ENCODE data around the gene TSPAN15. TPM values are rescaled to one million over a fixed set of nuclear protein-coding genes. Genes with fewer than 3 reads are reported as not detected.

Gene TSPAN15
- total and polyA plus RNA-seq, 2 of the 4 experiments (the other 2 are of a cell fraction) = 0.48 TPM; not detected in 1

DNA sequence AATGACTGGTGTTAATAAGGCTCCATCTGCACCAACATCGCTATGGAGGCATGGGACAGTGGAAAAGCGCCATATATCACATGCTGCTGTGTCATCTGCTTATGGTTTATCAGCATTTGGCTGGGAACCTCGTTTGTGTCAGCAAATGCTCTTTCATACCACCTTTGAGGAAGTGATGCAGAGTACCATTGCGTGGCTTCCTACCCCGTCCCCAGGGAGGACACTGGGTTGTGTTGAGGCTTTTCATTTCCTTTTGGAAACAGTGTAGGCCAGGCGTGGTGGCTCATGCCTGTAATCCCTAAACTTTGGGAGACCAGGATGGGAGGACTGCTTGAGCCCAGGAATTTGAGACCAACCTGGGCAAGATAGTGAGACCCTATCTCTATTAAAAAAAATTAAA lies 41.3 kb upstream of the TSPAN15 start:
- Histone ChIP-seq H2BK15ac (ENCODE audit: low read depth, low read length) (no peak overlapping the region), H3K36me3 (ENCODE audit: control insufficient read depth, insufficient read depth, low read length) (no peaks in the 10 kb centered on the region), H3K79me1 (ENCODE audit: low read depth in 1 of 2, low read length in 2 of 2) (no peaks in the 10 kb centered on the region), H4K5ac (ENCODE audit: low read depth, low read length) (no peak overlapping the region), H3K14ac (replicated peaks; ENCODE audit: low read depth, low read length) (no peak overlapping the region), H3K4me3 (ENCODE audit: insufficient read depth, low read depth, low read length) (no peak overlapping the region), H2BK20ac (ENCODE audit: low read depth, low read length) (no peak overlapping the region), H3K4me2 (ENCODE audit: low read depth, low read length) (no peak overlapping the region), H3K9me3 (ENCODE audit: control insufficient read depth, insufficient read depth, low read length) (no peaks in the 10 kb centered on the region), H4K20me1 (ENCODE audit: insufficient read depth, low read length) (no peaks in the 10 kb centered on the region), H3K23ac (ENCODE audit: low read depth, low read length) (no peak overlapping the region), H2AFZ (replicated peaks; ENCODE audit: low read length, poor library complexity) (no peak overlapping the region), H2AK9ac (replicated peaks; ENCODE audit: low read depth, low read length, poor library complexity) (no peak overlapping the region), H3K27me3 (ENCODE audit: control insufficient read depth, insufficient read depth, low read length) (no peaks in the 10 kb centered on the region; the same call in 1 of the 2 replicates), H3K4ac (ENCODE audit: low read depth, low read length) (no peak overlapping the region), H3K18ac (ENCODE audit: low read depth, low read length) (no peak overlapping the region), H4K8ac (ENCODE audit: low read depth in 2 of 2, low read length in 2 of 2) (no peak overlapping the region), H4K91ac (ENCODE audit: insufficient read depth, low read depth, low read length) (no peak overlapping the region), H2BK120ac (ENCODE audit: low read depth, low read length) (no peak overlapping the region), H3K27ac (ENCODE audit: insufficient read depth, low read length) (no peak overlapping the region), H3K56ac (ENCODE audit: extremely low read depth, insufficient read depth, low read length) (no peak overlapping the region), H3K4me1 (ENCODE audit: control insufficient read depth, insufficient read depth, low read length) (no peaks in the 10 kb centered on the region; the same call in 1 of the 2 replicates), H2AK5ac (ENCODE audit: low read depth, low read length) (no peak overlapping the region), H3K9ac (ENCODE audit: low read depth, low read length) (no peak overlapping the region), H3K9me1 (ENCODE audit: insufficient read depth, low read length) (peaks cover 5% of the 10 kb centered on the region), H2BK5ac (ENCODE audit: low read depth, low read length, poor library complexity, severe bottlenecking) (no peak overlapping the region)
- BruUV-seq (replicated peaks) = no TSS peak
- ATAC-seq (ENCODE audit: low read depth) (no peak), DNase-seq (no peak)
- POLR2A ChIA-PET (ENCODE audit: unreplicated experiment) = no interaction called here
- TF ChIP-seq MAZ (IDR thresholded peaks at IDR 0.05; ENCODE audit: borderline replicate concordance, low read depth, low read length) = no peak
- TF ChIP-seq, protein P1, sequence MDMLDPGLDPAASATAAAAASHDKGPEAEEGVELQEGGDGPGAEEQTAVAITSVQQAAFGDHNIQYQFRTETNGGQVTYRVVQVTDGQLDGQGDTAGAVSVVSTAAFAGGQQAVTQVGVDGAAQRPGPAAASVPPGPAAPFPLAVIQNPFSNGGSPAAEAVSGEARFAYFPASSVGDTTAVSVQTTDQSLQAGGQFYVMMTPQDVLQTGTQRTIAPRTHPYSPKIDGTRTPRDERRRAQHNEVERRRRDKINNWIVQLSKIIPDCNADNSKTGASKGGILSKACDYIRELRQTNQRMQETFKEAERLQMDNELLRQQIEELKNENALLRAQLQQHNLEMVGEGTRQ (IDR thresholded peaks at IDR 0.05; ENCODE audit: low read depth, low read length) = peak; percentile 7; the same call in 1 of the 2 replicates
- TF ChIP-seq POLR2A (IDR thresholded peaks at IDR 0.05; ENCODE audit: low read depth, low read length) = no peak
- in situ Hi-C loops (cut with MboI; ENCODE audit: low sequenced_read_pairs) (loop anchor here (10.0 kb wide), 1 partner anchor 405 kb away; no protein-coding TSS in a partner anchor), dilution Hi-C loops (cut with HindIII; ENCODE audit: low sequenced_read_pairs, unreplicated experiment) (no loop called here), intact Hi-C loops (cut with micrococcal nuclease) (loop anchor here (5.0 to 10.0 kb wide), 2 partner anchors 403 to 625 kb away; no protein-coding TSS in a partner anchor)
- CTCF ChIA-PET = no interaction called here
- WGBS, 2 experiments (ENCODE audit: extremely low coverage in 2 of 2, insufficient read length in 1 of 2) = 60% methylated on average over 1 of the region's 6 CpGs; no CpG with 5 or more reads in 1 of the 2 experiments
